PFSK-1 (cell line): ENCODE measurements around the gene INSYN2B.

Source experiments
- FOXP2 ChIP-seq: optimal IDR thresholded peaks from 2 replicates; pipeline ENCODE3; 2011; ENCODE audit warnings: borderline replicate concordance, control low read depth, inconsistent platforms; ENCODE audit not compliant: insufficient read depth; ENCODE audit errors: extremely low read length, extremely low read depth
- POLR2AphosphoS5 ChIP-seq: IDR thresholded peaks from 2 replicates; pipeline ENCODE4 v1.6.1; 2012; ENCODE audit warnings: low read depth, mild to moderate bottlenecking, control low read depth, low read length, moderate library complexity
- REST ChIP-seq, 2 experiments: IDR thresholded peaks; 2 replicates each; pipeline versions ENCODE4 v1.6.1 to v1.8.0; 2011 to 2012; ENCODE audit warnings: low read depth in 2 of 2, low read length in 2 of 2, control low read depth in 1 of 2, inconsistent platforms in 1 of 2, mild to moderate bottlenecking in 1 of 2, moderate library complexity in 1 of 2; ENCODE audit not compliant: insufficient read depth in 1 of 2
- SIN3A ChIP-seq: IDR thresholded peaks from 2 replicates; pipeline ENCODE4 v1.6.1; 2012; ENCODE audit warnings: mild to moderate bottlenecking, low read length, moderate library complexity, borderline replicate concordance; ENCODE audit not compliant: insufficient read depth
- TAF1 ChIP-seq: IDR thresholded peaks from 2 replicates; pipeline ENCODE4 v1.6.1; 2012; ENCODE audit warnings: low read length, control low read depth, borderline replicate concordance; ENCODE audit not compliant: insufficient read depth

Gene INSYN2B

GRCh38 chr5:169920474-169920873, 59.8 kb downstream of the INSYN2B start:
- no peak for TF ChIP-seq FOXP2
- no peak for TF ChIP-seq POLR2AphosphoS5
- no peak for TF ChIP-seq REST (IDR thresholded peaks at IDR 0.05; ENCODE audit: insufficient read depth in 1 of 2, low read depth in 2 of 2, low read length in 2 of 2)
- TF ChIP-seq SIN3A, result no peak
- TF ChIP-seq TAF1, result no peak

GRCh38 chr5:169918228-169918627, 62.1 kb downstream of the INSYN2B start:
- no peak for TF ChIP-seq REST (IDR thresholded peaks at IDR 0.05; ENCODE audit: insufficient read depth in 1 of 2, low read depth in 2 of 2, low read length in 2 of 2)
- TF ChIP-seq FOXP2, result no peak
- TF ChIP-seq TAF1, result no peak
- no peak for TF ChIP-seq SIN3A
- TF ChIP-seq POLR2AphosphoS5, result no peak

DNA sequence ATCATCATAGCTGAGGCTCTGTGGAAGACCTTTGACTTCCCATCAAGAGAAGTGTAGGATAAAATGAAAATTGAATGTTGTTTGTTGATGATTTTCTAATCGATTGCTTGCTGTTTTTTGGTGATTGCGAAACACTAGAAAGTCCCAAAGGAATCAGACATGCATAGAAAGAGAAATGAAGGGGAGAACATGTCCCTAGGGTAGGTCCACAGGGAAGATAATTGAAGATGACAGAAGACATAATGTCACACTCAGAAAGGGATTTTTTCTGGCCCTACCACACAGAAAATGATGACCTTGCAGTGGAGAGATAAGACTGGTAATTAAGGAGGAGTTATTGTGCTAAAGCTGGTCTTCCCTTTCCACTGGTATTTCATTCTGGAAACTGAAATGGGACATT, 62.8 kb downstream of the INSYN2B start:
- no peak for TF ChIP-seq POLR2AphosphoS5
- TF ChIP-seq REST (IDR thresholded peaks at IDR 0.05; ENCODE audit: insufficient read depth in 1 of 2, low read depth in 2 of 2, low read length in 2 of 2), result no peak
- TF ChIP-seq TAF1, result no peak
- TF ChIP-seq FOXP2, result no peak
- no peak for TF ChIP-seq SIN3A

- TF ChIP-seq REST (IDR thresholded peaks at IDR 0.05; ENCODE audit: insufficient read depth in 1 of 2, low read depth in 2 of 2, low read length in 2 of 2) (peak; percentile 93 to 95), TAF1 (no peak)
These were observed 65.5 kb downstream of the INSYN2B start for GRCh38 chr5:169914766-169915165.

- TF ChIP-seq REST (IDR thresholded peaks at IDR 0.05; ENCODE audit: insufficient read depth in 1 of 2, low read depth in 2 of 2, low read length in 2 of 2), result no peak
- TF ChIP-seq FOXP2, result no peak
- no peak for TF ChIP-seq SIN3A
- no peak for TF ChIP-seq TAF1
- TF ChIP-seq POLR2AphosphoS5, result no peak
These were observed 66.8 kb downstream of the INSYN2B start for GRCh38 chr5:169913479-169913878.
